ENCODE results near the gene DXO.

- TF ChIP-seq CTCF (optimal IDR thresholded peaks at IDR 0.05 in 1 of 3, IDR thresholded peaks at IDR 0.05 in 1 of 3, conservative IDR thresholded peaks at IDR 0.05 in 1 of 3; ENCODE audit: extremely low read depth in 1 of 3, insufficient read depth in 2 of 3, low read length in 3 of 3) (no peak), EZH2 (IDR thresholded peaks at IDR 0.05; ENCODE audit: low read length) (no peak)
Measured at GRCh38 chr6:31935823-31936222, 36.1 kb downstream of the DXO start.

Measured in keratinocyte (primary cell).